GM21528 (cell line): ENCODE data around the gene CCDC160.
"Not testable (repeated sequence)": the region's sequence is repeated elsewhere in the genome, so short reads cannot be mapped to it uniquely, and the experiment has no call there.

Experiments
- ATAC-seq: cut with Tn5 transposase; IDR thresholded peaks from one replicate; pipeline ENCODE4 v1.9.1; 2021; ENCODE audit warnings: mild to moderate bottlenecking, moderate library complexity; ENCODE audit not compliant: unreplicated experiment, low FRiP score

CCDC160 gene

DNA sequence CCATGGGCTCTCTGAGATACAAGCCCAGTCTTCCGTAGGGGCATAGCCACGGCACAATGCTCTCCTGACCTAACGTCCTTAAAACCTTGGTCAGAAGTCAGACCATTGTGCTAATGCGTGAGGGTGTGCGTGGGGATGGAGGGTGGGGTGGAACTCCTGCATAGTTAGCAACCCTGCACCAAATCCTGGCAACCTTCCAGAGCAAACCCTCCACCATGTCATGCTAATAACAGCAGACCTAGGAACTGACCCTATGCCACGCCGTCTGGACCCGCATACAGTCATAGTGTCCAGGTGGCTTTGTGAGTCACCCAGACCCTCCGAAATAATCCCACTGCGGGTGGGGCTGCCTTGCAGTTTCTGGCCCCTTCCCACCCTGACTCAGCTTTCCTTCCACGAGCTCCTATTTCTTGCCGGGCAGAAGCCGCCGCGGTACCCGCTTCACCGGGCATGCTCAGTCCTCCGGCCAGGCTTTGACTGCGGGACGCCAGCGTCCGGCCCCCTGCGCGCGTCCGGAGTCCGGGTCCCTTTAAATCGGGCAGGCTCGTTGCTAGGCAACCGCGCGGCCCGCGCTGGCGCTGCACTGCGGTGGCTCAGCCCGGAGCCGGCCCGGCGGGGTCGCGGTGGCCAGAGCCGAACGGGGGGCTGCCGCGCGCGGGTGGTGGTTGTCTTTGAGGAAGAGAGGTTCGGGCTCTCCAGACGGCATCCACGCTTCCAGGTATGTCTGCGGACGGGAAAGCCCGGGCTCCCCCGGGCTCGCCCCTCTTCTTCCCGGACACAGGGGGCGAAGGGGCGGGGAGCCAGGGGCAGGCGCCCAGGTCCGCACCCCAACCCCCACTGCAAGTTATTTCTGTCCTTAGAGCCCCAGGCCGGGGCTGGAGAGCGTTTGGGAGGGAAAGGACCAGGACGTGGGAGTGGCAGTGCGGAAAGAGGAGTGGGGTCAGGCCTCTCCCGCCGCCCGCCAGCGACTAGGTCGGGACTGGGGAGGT lies at the start of gene CCDC160:
CCDC160 (plus strand) TSS at position 557 of the 989 bp plus-strand sequence. CDS start 7,619 bp downstream, outside the sequence.
- ATAC-seq = no peak

DNA sequence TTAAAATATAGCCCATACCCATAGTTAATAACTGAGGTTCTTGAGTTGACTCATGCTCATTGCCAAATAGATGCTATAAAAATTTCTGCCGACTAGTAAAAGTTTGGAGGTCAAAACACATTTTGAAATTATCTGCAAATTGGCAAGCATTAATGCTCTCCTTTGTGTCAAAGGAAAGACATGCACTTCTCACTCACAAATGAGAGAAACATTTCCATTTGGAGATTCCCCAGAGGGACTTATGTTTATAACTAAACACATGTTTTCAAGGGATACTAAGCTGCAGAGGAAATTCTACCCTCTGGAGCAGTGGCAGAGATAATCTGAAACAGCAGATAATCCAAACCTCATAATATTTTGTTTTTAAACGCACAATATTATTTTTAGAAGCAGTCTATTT lies 45.7 kb upstream of the CCDC160 start:
- ATAC-seq = no peak

DNA sequence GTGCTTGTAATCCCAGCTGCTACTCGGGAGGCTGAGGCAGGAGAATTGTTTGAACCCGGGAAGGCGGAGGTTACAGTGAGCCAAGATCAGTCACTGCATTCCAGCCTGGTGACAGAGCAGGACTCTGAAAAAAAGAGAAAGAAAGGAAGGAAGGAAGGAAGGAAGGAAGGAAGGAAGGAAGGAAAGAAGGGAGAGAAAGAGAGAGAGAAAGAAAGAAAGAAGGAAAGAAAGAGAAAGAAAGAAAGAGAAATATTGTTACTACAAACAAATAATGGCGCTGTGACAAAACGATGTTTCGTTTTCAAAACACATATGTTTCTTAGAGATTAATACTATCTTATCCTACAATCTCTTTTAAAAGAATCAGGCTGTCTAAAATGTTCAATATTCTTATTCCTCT lies 42.1 kb upstream of the CCDC160 start:
- ATAC-seq = no peak

DNA sequence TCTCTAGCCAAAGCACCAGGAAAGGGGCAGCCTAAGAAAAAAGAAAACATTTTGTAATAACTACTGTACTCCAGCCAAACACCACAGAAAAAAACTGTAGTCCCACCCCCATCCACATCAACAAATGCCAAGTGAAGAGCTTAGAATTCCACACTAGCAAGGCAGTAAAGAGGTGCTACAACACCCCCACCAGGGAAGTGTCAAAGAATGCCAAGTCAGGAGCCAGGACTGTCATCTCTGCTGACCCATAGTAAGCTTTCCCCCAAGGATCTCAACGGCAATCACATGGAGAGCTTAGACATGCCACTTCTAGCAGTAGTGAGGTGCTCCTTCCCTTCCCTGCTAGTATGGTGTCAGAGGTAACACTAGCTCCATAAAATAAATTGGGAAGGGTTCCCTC lies 34.4 kb upstream of the CCDC160 start:
- ATAC-seq = no peak

DNA sequence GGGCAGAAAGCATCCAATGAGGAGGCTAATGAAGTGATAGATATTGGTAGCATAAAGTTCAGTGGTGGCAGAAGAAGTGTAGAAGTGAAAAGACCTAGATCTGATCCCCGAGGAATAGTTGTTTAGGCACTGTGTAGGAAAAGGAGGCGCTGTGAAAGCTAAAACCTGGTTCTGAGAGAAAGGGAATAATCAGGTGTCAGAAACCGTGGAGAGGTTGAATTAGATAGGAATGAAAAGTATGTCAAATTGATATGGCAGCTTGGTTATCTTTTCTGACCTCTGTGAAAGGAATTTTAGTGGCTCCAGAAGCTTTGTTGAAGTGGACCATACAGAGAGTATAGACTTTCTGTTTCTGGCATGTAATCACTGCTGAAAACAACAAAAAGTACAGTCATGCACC lies 30.8 kb upstream of the CCDC160 start:
- ATAC-seq = no peak

DNA sequence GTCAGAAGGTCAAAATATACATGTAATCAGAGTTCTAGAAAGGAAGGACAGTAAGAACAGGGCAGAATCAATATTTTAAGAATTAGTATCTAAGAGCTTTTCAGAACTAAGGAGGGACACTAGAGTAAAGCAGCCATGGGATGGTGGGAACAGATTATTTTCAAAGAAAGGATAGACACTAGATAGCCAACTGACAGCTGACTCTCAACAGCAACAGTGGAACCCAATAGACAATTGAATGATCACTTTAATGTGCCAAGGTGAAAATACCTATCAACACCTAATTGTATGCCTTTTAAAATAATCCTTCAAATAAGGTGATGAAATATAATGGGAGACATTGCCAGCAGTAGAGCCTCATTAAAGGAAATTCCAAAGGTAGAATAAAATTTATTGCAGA lies 26.5 kb upstream of the CCDC160 start:
- no peak for ATAC-seq

DNA sequence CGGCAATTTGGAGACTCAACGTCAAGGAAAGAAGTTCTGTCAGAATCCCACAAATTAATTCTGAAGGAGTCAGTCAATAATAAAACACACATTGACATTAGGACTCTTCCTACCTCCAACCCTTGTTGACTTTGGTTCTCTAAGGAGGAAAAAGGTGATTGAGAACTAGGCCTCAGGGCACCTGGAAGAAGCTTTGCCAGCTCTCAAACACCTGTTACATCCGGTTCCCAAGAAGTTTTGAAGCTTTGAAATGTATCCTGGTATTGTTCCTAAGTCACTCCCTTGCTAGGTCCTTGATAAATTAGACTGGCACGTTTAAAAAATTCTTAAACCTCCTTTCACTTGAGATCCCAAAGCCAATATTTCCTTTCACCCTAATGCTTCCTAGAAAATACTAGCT lies 1.7 kb upstream of the CCDC160 start:
- no peak for ATAC-seq

DNA sequence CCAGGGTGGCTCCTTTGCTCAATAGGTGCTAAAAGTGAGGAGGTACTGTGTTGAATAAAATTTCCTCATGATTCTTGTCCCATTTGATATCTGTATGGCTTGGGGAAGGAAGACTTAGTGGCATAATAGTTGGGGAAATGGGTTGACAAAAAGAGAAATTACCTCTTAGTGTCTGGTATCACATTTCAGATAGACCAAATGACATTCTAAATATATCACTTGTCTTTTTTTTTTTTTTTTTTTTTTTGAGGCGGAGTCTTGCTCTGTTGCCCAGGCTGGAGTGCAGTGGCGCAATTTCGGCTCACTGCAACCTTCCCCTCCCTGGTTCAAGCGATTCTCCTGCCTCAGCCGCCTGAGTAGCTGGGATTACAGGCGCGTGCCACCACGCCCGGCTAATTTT lies 1.2 kb downstream of the CCDC160 start:
- ATAC-seq = not testable (repeated sequence)

DNA sequence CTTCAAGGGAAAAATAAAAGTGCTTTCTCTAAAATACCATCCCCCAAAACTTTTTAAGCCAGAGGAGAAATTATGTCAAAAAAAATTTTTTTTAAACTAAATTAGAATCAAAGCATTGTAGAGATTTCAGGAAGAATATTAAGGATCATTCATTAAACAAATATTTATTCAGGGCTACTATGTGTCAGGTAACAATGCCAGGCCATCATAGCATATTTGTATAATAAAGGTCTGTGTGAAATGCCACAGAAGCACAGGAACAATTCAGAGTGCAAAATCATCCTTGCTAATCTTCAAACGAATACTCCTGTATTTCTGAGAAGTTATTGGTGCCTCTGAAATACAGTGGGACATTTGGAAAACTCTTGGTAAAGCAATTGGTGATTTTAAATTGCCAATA lies 2.0 kb downstream of the CCDC160 start:
- no peak for ATAC-seq

DNA sequence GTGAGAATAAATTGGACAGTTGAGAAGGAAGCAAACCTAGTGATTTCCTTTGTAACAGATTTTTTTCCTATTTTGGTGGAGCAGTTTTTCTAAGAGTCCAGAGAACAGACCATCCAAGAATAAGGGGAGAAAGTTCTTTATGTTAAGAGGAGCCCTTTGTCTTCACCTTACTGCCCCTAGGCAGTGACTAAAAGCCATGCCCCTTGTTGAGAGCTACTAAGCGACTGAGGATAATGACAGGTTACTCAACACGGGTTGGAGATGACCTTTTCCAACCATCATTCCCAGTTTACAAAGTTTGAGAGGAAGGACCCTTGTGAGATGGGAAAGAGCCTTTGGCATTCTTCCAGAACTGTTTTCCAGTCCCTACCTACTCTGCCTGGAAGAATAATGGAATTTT lies 3.2 kb downstream of the CCDC160 start:
- ATAC-seq = no peak

DNA sequence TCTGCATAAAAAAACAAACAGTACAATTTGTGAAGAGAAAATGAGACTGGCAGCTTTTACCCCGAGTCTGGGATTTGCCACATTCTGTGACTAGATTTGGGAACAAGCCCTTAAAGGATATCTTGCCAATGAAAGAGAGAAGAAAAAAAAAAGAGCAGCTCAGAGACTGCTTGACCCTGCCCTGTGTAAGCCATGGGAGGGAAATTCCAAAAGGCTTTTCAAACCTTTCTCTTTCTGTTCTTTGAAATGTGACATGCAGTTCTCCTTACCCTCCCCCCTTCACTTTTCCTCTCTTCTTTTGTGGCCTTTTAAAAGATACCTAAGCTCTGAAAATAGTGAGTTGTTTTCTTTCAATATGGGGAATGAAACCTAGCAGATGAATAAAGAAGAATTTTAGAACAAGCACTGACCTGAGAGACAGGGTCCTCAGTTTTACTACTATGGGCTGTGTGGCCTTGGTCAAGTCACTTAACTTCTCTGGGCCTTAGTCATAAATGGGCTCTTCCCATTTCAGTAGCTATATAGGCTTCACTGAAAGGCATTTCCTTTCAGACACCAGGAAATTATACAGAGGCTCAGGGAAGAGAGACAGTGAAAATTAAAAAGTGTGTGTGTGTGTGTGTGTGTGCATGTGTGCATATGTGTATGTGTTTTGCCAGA lies 5.1 kb downstream of the CCDC160 start:
- ATAC-seq = no peak

DNA sequence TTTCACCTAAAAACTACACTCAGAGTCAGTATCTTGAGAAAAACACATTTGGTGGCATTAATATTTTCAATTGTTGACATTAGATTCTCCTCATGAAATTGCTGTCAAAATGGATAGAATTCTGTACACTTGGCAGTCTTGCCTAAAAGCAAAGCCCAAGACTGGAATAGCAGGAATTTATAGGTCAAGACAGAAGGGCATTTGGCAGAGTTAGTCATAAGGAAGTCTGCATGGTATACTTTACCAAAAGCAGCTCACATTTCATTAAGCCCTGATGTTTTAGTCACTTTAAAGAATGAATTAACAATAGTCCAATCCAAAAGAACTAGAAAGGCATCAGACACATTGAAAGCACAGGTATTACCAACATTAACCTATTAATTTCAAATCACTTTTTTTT lies 7.1 kb downstream of the CCDC160 start:
- ATAC-seq = no peak

DNA sequence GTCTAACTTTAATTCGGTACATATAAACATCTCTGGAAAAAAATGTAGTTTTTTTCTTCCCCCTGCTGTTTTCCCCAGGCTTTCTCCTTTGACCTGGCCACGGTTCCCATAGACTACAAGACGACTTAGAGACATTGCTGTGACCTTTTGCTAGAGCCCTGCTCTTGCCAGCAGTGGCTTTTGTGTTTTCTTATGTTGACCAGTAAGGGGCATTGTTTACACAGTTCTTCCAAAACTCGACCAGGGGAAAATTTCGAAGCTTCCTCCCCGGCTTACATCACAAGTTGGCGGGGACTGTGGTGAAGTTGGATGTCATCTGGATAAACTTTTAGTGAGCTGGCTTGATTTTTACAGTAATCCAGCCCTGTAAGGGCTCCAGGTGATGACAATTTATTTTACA lies 9.3 kb downstream of the CCDC160 start:
- no peak for ATAC-seq

DNA sequence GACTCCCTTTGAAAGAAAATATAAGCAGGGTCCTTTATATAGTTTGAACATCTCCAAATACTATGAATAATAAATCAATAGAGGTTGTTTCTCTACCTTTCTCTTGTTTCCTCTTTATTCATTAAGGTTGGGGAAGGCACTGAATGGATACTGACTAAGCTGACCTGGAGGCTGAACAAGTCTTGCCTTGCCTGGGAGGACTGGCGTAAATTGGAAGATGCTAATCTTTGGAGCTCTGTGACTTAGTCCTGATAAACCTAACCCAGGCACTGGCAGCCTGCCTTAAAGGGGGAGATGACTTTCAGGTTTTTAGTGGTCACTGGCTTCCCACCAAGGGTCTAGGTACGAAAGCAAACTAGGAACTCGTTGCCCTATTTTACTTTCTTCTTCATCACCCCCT lies 10.5 kb downstream of the CCDC160 start:
- ATAC-seq = no peak

DNA sequence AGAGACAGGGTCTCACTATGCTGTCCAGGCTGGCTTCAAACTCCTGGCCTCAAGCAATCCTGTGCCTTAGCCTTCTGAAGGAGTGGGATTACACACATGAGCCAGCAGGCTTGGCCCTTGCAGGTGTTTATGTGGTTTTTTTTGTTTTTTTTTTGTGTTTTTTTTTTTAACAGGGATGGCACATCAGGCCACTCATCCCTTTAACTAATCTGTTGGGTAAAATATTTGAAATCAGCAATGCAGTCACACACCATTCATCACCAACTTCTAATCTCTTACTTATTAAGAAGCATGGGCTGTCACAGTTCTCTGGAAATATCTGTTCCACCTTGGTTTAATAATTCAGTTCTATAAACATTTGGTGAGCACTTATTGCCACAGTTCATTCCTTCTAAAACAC lies 12.3 kb downstream of the CCDC160 start:
- no peak for ATAC-seq

DNA sequence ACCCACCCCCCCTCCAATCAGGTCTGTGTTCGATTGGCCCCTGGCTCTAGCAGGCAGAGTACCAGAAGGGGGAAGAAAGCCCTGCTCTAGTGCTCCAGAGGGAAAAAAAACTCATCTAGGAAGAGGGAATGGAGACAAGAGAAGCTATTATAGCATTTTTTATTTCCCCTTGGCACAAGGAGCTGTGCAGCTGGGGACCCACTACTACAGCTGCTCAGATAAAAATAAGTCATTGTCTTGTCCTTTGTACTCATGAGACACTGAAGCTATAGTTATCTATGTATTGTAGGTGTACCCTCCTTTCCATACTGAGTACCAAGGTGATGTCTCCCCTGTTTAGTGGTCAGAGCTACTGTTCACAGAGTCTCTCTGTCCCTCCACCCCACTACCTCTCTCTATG lies 14.3 kb downstream of the CCDC160 start:
- ATAC-seq = no peak

DNA sequence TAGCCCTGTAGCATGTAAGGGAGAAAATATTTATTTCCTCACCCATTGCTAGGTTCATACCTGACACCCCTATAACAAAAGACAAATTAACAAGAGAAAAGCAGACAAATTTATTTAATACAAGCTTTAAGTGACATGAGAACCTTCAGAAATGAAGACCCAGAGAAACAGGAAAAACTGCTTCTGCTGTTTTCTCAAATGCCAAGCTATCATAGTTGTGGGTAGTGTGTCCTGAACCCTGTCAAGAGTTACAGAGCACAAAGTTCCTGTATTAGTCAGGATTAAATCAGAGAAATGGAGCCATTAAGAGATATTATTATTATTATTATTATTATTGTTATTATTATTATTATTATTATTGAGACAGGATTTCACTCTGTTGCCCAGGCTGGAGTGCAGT lies 17.5 kb downstream of the CCDC160 start:
- ATAC-seq = no peak

DNA sequence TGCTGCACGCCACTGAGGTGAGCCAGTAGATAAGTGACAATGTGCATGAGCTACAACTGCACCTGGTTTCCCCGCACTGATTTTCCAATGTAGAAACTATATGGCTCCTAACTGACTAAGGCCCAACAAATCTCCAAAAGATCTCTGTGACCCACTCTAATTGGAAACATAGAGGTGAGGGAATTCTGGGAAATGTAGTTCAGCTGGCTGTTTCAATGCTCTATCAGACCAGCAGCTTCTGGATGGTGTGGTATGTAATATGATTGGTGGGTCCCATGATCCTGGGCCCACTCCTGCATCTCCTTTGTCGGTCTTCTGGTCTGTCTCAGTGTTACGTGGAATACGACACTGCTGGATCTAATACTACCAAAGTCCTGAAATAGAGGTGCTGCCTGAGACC lies 18.6 kb downstream of the CCDC160 start:
- ATAC-seq = no peak

DNA sequence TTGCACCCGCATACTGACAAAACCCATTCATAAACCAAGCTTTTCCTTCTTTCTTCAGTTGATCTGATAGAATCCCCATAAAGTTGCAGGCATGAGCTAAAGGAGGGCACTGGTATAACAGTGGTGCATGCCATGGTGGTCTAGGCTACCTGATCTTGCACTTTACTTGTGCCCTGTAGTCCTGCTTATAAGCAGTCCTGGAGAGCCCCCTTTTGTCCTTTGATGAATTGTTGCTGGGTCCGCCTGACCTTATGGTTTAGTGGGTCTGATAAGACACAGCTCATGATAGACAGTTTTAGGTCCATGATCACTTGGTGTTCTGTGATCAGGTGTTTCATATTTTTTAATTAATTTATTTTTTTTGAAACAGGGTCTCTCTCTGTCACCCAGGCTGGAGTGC lies 19.7 kb downstream of the CCDC160 start:
- no peak for ATAC-seq

DNA sequence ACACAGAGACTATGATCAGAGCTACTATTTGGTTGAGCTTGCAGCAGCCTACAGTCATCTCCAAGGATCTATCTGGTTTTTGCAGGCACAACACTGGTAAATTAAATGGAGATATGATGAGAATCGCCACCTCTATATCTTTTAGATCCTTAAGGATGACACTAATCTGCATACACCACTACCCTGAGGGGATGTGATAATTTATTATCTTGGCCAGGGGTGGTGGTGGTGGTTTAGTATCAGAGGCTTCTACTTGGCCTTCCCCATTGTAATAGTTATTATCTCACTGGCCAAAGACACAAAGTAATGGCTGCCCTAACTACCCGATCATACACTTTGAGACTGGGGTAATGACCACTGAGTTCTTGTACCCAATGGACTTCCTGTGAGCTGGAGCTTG lies 21.2 kb downstream of the CCDC160 start:
- no peak for ATAC-seq

DNA sequence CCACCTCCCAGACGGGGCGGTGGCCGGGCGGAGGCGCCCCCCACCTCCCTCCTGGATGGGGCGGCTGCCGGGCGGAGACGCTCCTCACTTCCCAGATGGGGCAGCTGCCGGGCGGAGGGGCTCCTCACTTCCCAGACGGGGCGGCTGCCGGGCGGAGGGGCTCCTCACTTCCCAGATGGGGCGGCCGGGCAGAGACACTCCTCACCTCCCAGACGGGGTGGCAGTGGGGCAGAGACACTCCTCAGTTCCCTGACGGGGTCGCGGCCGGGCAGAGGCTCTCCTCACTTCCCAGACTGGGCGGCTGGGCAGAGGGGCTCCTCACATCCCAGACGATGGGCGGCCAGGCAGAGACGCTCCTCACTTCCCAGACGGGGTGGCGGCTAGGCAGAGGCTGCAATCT lies 49.0 kb downstream of the CCDC160 start:
- ATAC-seq = not testable (repeated sequence)

DNA sequence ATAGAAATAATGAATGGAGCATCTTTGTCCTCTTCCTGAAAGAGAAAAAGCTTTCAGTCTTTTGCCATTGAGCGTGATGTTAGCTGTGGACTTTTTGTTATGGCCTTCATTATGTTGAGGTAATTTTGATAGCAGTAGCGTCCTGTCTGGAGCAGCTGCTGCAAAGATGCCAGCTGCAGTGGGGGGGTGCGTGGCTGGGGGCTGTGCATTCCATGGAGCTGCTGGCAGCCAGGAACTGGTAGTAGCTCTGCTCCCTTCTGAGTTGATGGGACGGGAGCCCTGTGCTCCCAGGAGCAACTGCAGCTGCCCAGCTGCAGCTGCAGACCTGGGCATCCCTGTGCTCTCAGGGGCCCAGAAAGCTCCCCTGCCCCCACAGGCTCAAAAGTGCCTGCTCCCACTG lies 50.4 kb downstream of the CCDC160 start:
- ATAC-seq = no peak
